ENCODE data around the gene WDFY1.

WDFY1 gene

DNA sequence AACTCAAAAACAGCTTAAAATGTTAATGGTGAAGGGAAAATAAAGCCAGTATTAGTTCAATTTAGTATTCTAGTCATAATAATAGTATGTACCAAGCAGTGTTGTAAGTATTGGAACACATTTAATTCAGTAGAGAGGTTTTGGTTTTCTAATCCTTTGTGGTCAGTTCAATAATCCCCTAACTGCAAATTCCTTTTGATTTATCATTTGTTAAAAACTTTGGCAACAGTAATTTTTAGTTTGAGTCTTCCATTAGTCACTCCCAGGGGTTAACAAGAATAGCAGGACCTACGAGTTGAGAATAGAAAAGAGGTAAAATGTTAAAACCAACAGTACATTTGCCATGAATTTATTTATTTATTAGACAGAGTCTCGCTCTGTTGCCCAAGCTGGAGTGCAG is 22.8 kb upstream of the WDFY1 start:
- H3K4me3 ChIP-seq (ENCODE audit: control insufficient read depth, low read depth, low read length) = no peak overlapping the region
- TF ChIP-seq, protein P1, sequence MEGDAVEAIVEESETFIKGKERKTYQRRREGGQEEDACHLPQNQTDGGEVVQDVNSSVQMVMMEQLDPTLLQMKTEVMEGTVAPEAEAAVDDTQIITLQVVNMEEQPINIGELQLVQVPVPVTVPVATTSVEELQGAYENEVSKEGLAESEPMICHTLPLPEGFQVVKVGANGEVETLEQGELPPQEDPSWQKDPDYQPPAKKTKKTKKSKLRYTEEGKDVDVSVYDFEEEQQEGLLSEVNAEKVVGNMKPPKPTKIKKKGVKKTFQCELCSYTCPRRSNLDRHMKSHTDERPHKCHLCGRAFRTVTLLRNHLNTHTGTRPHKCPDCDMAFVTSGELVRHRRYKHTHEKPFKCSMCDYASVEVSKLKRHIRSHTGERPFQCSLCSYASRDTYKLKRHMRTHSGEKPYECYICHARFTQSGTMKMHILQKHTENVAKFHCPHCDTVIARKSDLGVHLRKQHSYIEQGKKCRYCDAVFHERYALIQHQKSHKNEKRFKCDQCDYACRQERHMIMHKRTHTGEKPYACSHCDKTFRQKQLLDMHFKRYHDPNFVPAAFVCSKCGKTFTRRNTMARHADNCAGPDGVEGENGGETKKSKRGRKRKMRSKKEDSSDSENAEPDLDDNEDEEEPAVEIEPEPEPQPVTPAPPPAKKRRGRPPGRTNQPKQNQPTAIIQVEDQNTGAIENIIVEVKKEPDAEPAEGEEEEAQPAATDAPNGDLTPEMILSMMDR (IDR thresholded peaks at IDR 0.05; ENCODE audit: control insufficient read depth, insufficient read depth, low read depth, low read length, missing control alignments) = no peak
- DNase-seq (ENCODE audit: low read depth) = no peak

DNA sequence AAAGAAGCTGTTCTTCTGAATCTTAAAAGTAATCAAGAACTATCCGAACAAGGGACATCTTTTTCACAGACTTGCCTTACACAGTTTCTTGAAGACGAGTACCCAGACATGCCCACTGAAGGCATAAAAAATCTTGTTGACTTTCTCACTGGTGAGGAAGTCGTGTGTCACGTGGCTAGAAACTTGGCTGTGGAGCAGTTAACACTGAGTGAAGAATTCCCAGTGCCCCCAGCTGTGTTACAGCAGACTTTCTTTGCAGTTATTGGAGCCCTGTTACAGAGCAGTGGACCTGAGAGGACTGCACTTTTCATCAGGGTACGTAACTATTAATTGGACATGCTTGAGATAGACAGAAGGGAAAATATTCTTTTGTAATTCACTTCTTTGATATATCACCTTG is 14.6 kb upstream of the WDFY1 start:
- no peak overlapping the region for H3K4me3 ChIP-seq (ENCODE audit: control insufficient read depth, low read depth, low read length)
- TF ChIP-seq, protein P1 (IDR thresholded peaks at IDR 0.05; ENCODE audit: control insufficient read depth, insufficient read depth, low read depth, low read length, missing control alignments) = no peak
- no peak for DNase-seq (ENCODE audit: low read depth)

DNA sequence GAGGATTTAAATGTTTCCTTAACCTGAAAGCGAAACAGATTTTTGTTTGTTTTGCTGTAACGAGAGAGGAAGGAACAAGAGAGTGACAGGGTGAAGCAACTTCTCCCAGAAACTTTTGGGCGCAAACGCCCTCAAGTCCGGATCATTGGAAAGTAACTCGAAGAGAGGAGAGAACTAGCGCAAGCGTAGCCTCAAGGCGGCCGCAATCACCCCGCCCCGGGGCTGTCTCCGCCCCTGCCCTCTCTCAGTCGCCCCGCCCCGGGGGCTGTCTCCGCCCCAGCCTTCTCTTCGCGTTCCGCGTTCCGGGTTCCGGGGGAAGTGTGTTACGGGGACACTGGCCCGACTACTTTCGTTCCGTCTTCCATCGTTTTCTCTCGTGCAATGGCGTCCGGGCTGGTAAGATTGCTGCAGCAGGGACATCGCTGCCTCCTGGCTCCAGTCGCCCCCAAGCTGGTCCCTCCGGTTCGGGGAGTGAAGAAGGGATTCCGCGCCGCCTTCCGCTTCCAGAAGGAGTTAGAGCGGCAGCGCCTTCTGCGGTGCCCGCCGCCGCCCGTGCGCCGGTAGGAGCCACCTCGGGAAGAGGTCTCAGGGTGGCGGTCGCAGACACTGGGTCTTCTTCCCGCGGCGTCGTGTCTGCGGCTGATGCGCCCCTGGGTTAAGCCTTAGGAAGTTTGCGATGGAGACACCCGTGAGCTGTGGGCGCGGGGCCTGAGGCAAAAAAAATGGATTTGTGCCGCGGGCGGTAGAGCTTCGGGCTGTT is 12.1 kb upstream of the WDFY1 start, which contains the start of gene MRPL44:
MRPL44 (plus strand) TSS at position 372 of the 760 bp plus-strand sequence; CDS start at position 382, 10 bp downstream.
- peak; percentile 73 for DNase-seq (ENCODE audit: low read depth)
- TF ChIP-seq, protein P1 (IDR thresholded peaks at IDR 0.05; ENCODE audit: control insufficient read depth, insufficient read depth, low read depth, low read length, missing control alignments) = no peak
- peak within 1 kb of the TSS; percentile 78 for H3K4me3 ChIP-seq (ENCODE audit: control insufficient read depth, low read depth, low read length)

GRCh38 chr2:223956300-223956699 is 11.2 kb upstream of the WDFY1 start:
- TF ChIP-seq, protein P1 (IDR thresholded peaks at IDR 0.05; ENCODE audit: control insufficient read depth, insufficient read depth, low read depth, low read length, missing control alignments) = no peak
- no peak overlapping the region for H3K4me3 ChIP-seq (ENCODE audit: control insufficient read depth, low read depth, low read length)
- DNase-seq (ENCODE audit: low read depth) = no peak

DNA sequence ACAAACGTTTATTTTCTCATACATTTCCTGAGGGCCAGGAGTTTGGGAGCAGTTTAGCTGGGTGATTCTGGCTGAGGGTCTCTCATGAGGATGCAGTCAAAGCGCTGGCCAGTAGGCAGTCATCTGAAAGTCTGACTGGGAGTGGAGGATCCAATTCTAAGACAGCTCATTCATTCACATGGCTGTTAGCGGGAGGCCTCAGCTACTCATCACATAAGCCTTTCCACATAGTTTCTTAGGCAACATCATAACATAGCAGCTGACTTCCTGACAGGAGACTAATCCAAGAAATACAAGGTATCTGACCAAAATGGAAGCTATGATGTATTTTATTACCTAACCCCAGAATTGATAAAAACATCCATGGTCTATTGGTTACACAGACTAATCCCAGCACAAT is 9.3 kb upstream of the WDFY1 start:
- TF ChIP-seq, protein P1 (IDR thresholded peaks at IDR 0.05; ENCODE audit: control insufficient read depth, insufficient read depth, low read depth, low read length, missing control alignments) = no peak
- peak; percentile 75 for DNase-seq (ENCODE audit: low read depth)
- no peak overlapping the region for H3K4me3 ChIP-seq (ENCODE audit: control insufficient read depth, low read depth, low read length)

DNA sequence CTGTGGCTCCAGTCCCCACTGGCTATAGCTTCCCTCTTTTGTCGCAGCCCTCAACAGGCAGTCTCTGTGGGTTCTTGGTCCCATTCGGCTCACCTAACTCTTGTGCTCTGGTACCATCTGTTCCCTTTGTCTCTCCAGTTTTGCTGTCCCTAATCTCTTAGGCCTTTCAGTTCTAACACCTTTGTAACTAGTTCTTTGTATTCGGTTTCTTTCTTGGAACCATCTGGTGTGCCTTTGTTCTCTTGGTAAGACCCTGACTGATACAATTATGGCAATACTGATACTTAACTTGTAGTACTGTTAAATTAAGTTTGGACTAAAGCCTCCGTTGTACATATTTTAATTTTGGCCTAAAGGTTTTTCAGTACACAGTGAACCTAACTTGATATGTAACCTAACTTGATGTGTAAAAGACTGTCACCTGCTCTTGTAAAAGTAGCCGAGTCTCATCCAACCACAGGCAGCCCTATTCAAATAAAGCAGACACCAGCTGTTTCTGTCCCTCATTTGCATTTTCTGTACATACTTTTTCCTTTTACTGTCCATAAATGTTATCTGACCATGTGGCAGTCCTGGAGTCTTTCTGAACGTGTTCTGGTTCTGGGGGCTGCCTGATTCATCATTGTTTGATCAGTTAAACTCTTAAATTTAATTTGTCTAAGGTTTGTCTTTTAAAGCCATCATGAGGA is 7.3 kb upstream of the WDFY1 start:
- H3K4me3 ChIP-seq (ENCODE audit: control insufficient read depth, low read depth, low read length) = no peak overlapping the region

More for the DNA sequence above, 7.3 kb upstream of the WDFY1 start:
- TF ChIP-seq, protein P1 (IDR thresholded peaks at IDR 0.05; ENCODE audit: control insufficient read depth, insufficient read depth, low read depth, low read length, missing control alignments) = no peak
- DNase-seq (ENCODE audit: low read depth) = no peak
